NCI-H69 (cell line): Measurements from ENCODE around the gene NTSR2.

Experiments
- DNase-seq: peaks from one replicate; lab custom pipeline; 2025; lab: John Stamatoyannopoulos, UW

The NTSR2 gene

GRCh38 chr2:11669454-11670291 lies at the start of gene NTSR2:
TSS of gene NTSR2 (minus strand) at chr2:11670195. CDS start at chr2:11670129, 66 bp downstream.
- DNase-seq: no peak

GRCh38 chr2:11719230-11719977 lies 49.4 kb upstream of the NTSR2 start:
- DNase-seq: peak; percentile 6

- no peak for DNase-seq
Measured at GRCh38 chr2:11718606-11719005, 48.6 kb upstream of the NTSR2 start.

- no peak for DNase-seq
Measured at GRCh38 chr2:11717623-11718022, 47.6 kb upstream of the NTSR2 start.

- DNase-seq: no peak
Measured at GRCh38 chr2:11716689-11717321, 46.8 kb upstream of the NTSR2 start.

- no peak for DNase-seq
Measured at GRCh38 chr2:11715987-11716652, 46.1 kb upstream of the NTSR2 start.

GRCh38 chr2:11713815-11714214 lies 43.8 kb upstream of the NTSR2 start:
- DNase-seq: no peak

- DNase-seq: no peak
Measured at GRCh38 chr2:11712866-11713265, 42.9 kb upstream of the NTSR2 start.

GRCh38 chr2:11711751-11712150 lies 41.8 kb upstream of the NTSR2 start:
- DNase-seq: no peak

- no peak for DNase-seq
Measured at GRCh38 chr2:11711354-11711716, 41.3 kb upstream of the NTSR2 start.

- DNase-seq: no peak
Measured at GRCh38 chr2:11710632-11711353, 40.8 kb upstream of the NTSR2 start.

GRCh38 chr2:11710210-11710609 lies 40.2 kb upstream of the NTSR2 start:
- no peak for DNase-seq

- no peak for DNase-seq
Measured at GRCh38 chr2:11709293-11709692, 39.3 kb upstream of the NTSR2 start.

- DNase-seq: no peak
Measured at GRCh38 chr2:11708106-11708505, 38.1 kb upstream of the NTSR2 start.

- DNase-seq: no peak
Measured at GRCh38 chr2:11705711-11706110, 35.7 kb upstream of the NTSR2 start.

- no peak for DNase-seq
Measured at GRCh38 chr2:11705063-11705462, 35.1 kb upstream of the NTSR2 start.

GRCh38 chr2:11703700-11704099 lies 33.7 kb upstream of the NTSR2 start:
- no peak for DNase-seq

GRCh38 chr2:11702946-11703345 lies 33.0 kb upstream of the NTSR2 start:
- DNase-seq: no peak

GRCh38 chr2:11701751-11702301 lies 31.8 kb upstream of the NTSR2 start:
- DNase-seq: no peak

- no peak for DNase-seq
Measured at GRCh38 chr2:11701206-11701605, 31.2 kb upstream of the NTSR2 start.
